Stimulated activated effector memory CD8-positive, alpha-beta T cell treated with anti-CD3 and anti-CD28 coated beads, Interleukin-12 subunit alpha, Interleukin-12 subunit beta, amount 100 ng/mL, for 72 hours (primary cell): ENCODE results near the gene LGALS3BP.

Experiments
- ATAC-seq: fragments of 150-1000 bp; cut with Tn5 transposase; 2 replicates; pipeline ENCODE4 v1.10.0; 2021
- DNase-seq, 2 donors: peaks; one replicate each; pipeline ENCODE4 v3.0.0; 2021 to 2022; ENCODE audit warnings: low spot score in 2 of 2
- H3K27ac Mint-ChIP-seq: one replicate; pipeline ENCODE4 v1.8.0; 2022; ENCODE audit warnings: mild to moderate bottlenecking, mixed read lengths
- H3K36me3 Mint-ChIP-seq: one replicate; pipeline ENCODE4 v1.8.0; 2022; ENCODE audit warnings: mild to moderate bottlenecking, mixed read lengths
- H3K4me1 Mint-ChIP-seq: one replicate; pipeline ENCODE4 v1.8.0; 2022; ENCODE audit warnings: mixed read lengths
- H3K4me3 Mint-ChIP-seq: one replicate; pipeline ENCODE4 v1.8.0; 2022; ENCODE audit warnings: mild to moderate bottlenecking, mixed read lengths
- H3K9me3 Mint-ChIP-seq: one replicate; pipeline ENCODE4 v1.8.0; 2022; ENCODE audit warnings: mixed read lengths

LGALS3BP gene

DNA sequence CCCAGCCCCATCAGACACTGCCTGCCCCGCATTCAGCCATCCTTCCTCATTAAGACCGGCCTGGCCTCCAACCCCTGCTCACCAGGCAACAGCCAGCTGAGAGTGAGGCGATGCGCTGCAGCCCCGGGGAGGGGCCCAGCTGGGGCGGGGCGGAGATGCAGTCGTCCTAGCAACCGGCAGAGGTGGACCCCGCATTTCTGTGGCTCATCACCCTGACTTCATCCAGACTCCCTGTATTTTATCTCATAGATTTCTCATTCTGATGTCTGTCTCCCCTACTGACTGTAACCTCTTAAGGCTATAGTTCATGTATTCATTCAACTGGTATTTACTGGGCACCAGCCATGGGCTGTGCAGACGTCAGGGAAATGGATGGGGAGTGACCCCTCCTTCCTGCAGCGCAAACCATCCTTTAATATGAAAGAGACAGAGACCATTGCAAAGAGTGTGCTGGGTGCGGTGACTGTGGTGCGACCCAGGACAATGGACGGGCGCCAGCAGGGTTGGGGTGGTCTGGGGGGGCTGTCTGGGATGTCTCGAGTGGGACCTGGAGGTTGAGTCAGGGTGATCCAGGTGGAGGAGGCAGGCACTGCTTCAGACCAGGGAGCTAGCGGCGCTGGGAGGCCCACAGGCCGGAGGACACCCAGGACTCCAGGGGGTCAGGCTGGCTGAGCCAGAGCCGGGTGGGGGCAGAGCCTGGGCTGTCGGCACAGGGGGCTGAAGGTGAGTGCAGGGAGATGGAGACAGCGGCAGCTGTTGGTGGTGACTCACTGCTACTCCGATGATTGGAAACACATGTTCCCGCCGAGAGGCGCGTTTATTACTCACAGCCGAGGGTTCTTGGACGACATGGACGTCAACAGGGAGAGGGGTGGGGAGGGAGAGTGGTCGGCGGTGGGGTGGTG lies 44.1 kb downstream of the LGALS3BP start:
- Mint-ChIP-seq H3K36me3 (no peaks in the 10 kb centered on the region), H3K9me3 (no peaks in the 10 kb centered on the region), H3K4me1 (peaks cover 27% of the 10 kb centered on the region), H3K4me3 (no peak overlapping the region), H3K27ac (peak overlapping the region; percentile 70)
- no peak for ATAC-seq
- DNase-seq: no peak

DNA sequence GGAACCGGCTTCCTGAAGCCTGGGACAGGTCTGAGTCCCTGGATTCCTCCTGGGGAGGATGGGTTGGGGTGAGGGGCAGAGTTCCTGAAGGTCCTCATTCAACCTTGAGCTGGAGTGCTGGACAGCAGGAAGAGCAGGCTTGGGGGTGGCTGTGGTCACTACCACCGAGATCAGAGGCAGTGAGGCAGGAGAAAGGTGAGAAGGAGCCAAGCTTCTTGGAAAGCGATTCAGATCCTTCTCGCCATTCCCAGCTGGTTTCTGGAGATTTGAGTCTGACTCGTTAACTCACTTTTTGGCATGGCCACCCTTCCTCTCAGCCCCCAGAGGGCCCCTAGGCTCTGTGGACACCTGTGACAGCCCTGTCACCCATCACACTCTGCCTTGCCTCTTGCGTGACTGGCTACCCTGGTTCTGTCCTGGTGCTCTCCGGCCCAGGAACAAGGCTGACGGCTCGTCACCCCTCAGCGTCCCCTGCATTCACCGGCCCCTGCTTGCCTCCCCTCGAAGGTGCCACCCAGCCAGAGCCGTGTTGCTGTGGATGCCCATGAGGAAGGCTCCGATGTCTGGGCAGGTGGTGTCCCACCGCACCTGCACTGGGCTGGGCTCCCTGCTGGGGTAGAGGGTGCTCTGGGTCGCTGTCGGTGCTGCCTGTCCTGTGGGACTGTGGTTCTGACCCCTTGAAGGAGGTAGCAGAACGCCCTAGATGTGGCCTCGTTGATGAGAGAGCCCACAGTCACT lies 44.9 kb downstream of the LGALS3BP start:
- H3K4me3 Mint-ChIP-seq: peak overlapping the region; percentile 48

DNA sequence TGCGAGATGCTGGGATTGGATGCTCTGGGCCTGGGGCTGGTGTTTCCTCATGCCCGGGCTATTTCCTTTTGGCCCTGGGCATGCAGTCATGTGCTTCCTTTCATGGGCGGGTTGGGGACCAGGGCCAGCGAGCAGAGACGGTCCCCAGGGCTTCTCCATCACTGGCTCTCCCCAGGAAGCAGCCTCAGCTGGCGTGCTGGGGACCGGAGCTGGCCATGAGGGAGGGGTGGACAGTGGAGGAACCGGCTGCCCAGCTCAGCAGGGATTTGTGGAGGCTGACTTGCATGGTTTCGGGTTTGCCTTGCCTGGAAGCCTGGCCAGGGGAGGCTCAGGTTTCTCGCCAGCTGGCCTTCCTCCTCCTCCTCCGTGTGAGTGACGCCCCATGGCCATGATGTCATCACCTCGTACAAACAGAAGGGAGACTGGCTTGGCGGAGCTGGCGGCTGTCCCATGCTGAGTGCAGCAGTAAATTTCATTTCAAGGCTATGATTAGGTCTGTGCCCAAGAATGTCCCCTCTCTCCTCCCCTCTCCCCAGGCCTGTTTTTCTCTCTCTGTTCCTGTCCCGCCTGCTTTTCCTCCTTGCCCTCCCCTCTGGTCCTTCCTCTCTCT lies 45.7 kb downstream of the LGALS3BP start:
- no peaks in the 10 kb centered on the region for H3K36me3 Mint-ChIP-seq
- no peak for DNase-seq
- H3K4me3 Mint-ChIP-seq: peak overlapping the region; percentile 48
- peaks cover 27% of the 10 kb centered on the region for H3K4me1 Mint-ChIP-seq
- no peaks in the 10 kb centered on the region for H3K9me3 Mint-ChIP-seq
- peak overlapping the region; percentile 96 for H3K27ac Mint-ChIP-seq
- ATAC-seq: no peak

More for the DNA sequence above, 44.9 kb downstream of the LGALS3BP start:
- peak overlapping the region; percentile 70 for H3K27ac Mint-ChIP-seq
- ATAC-seq (no peak), DNase-seq (no peak)
- H3K4me1 Mint-ChIP-seq: peaks cover 27% of the 10 kb centered on the region
- no peaks in the 10 kb centered on the region for H3K9me3 Mint-ChIP-seq
- no peaks in the 10 kb centered on the region for H3K36me3 Mint-ChIP-seq

DNA sequence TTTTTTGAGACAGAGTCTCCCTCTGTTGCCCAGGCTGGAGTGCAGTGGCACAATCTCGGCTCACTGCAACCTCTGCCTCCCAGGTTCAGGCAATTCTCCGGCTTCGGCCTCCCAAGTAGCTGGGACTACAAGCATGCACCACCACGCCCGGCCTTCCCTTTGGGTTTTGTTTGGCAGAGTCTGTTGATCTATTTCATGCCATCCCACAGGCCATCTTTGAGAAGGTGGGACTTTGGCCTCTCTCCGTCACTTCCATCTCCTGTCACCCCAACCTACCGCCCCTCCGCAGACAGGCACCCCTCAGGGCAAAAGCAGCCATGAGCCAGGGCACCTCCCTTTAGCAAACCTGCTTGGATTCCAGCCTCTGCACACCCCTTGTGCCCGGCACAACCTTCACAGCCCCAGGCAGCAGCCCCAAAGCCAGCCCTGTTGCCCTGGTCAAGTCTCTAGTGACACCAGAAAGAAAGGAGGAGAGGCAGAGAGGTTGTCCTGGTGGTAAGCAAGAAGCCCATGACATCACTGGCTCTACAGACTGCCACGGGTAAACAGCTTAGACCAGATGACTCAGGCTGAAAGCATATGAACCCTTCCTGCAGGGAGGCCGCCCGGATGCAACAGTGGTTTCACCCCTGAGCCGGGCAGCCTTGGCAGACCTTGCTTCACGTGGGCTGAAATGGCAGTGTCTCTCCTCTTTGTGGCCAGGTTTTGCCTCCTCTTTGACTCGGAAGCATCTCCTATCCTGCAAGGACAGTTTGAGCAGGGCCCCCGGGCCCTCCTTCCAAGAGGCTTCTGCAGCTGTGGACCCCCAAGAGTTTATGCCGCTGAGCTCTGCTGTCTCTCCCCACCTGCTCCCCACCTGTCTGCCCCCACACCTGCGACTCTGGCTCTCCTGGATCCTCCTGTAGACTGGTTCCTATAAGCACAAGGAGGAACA lies 46.4 kb downstream of the LGALS3BP start:
- ATAC-seq (peak; percentile 100), DNase-seq (peak; percentile 50 to 73)
- no peaks in the 10 kb centered on the region for H3K36me3 Mint-ChIP-seq
- H3K27ac Mint-ChIP-seq: peak overlapping the region; percentile 96
- peak overlapping the region; percentile 48 for H3K4me3 Mint-ChIP-seq
- H3K9me3 Mint-ChIP-seq: no peaks in the 10 kb centered on the region
- H3K4me1 Mint-ChIP-seq: peaks cover 27% of the 10 kb centered on the region

DNA sequence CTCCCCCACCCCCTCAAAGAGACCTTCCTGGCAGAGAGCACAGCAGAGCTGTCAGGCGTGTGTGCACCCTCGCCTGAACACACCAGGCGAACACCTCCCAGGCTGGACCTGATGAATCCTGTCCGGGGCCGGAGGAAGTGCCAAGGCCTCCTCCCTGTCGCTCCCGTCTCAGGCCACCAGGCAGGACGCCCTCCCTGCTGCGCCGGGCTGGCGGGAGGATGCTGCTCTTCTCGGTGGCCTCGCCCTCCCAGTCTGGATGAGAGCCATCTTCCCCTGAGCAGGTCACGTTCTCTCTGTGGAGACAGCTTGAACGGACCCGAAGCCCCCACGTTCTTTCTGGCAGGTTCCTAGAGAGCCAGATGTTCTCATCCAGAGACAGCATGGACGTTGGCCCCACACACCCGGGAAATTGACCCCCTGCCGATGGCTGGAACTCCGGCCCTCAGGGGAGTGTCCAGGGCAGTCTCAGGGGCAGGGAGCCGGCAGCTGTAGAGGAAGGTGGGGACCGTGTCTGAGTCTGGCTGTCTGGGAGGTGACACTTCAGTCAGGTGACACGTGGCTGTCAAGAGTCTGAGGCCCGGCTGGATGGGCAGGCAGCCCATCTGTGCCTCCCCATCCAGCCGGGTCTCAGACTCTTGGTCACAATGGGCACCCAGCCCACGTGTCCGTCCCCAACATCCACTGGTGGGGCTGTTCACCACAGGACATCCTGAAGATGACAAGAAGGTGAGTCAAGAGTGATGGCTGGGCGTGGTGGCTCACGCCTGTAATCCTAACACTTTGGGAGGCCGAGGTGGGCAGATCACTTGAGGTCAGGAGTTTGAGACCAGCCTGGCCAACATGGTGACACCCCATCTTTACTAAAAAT lies 49.6 kb downstream of the LGALS3BP start:
- DNase-seq (no peak), ATAC-seq (no peak)
- Mint-ChIP-seq H3K4me3 (no peak overlapping the region), H3K4me1 (peaks cover 23% of the 10 kb centered on the region), H3K9me3 (no peaks in the 10 kb centered on the region), H3K27ac (peak overlapping the region; percentile 37), H3K36me3 (no peaks in the 10 kb centered on the region)

GRCh38 chr17:78925662-78926555 lies 53.8 kb downstream of the LGALS3BP start:
- H3K9me3 Mint-ChIP-seq: no peaks in the 10 kb centered on the region
- DNase-seq: no peak
- H3K36me3 Mint-ChIP-seq: no peaks in the 10 kb centered on the region
- peaks cover 15% of the 10 kb centered on the region for H3K4me1 Mint-ChIP-seq
- no peak overlapping the region for H3K27ac Mint-ChIP-seq
- peak overlapping the region; percentile 13 for H3K4me3 Mint-ChIP-seq
- ATAC-seq: no peak

GRCh38 chr17:78925234-78925633 lies 54.5 kb downstream of the LGALS3BP start, which contains the start of gene TIMP2:
Gene TIMP2, minus strand, starts transcription at chr17:78925387. Its CDS starts 299 bp downstream, at chr17:78925088.
- peaks cover 15% of the 10 kb centered on the region for H3K4me1 Mint-ChIP-seq
- no peak within 1 kb of the TSS for H3K27ac Mint-ChIP-seq
- peak in 1 of 2 donors; percentile 13 for DNase-seq
- peak within 1 kb of the TSS; percentile 60 for H3K4me3 Mint-ChIP-seq
- no peaks in the 10 kb centered on the region for H3K36me3 Mint-ChIP-seq
- H3K9me3 Mint-ChIP-seq: no peaks in the 10 kb centered on the region
- ATAC-seq: peak; percentile 79

DNA sequence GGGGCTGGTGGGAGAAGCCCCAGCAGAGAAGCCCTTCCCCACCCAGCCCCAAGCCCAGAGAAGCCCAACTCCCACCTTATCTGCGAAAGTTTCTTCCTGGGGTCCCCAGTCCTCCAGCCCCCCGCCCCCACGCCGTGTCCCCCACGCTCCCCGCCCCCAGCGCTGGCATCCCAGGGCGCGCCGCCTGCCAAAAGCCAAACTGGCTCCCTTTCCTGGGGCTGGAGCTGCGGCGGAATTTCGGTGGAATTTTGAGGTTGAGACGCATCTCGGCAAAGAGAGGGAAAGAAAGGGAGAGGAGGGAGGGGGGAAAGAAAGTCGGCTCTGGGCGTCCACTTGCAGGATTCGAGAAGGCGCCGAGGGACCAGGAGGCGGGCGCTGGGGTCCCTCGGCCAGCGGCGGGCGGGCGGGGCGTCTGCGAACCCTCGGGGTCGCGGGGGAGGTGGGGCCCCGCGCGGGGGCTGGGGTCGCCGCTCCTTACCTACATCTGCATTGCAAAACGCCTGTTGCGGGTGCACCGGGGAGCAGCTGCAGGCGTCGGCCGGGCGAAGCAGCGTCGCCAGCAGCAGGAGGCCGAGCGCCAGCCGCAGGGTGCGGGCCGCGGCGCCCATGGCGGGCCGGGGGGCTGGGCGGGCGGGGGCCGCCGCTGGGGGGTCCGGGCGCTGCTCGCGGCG lies 55.1 kb downstream of the LGALS3BP start:
- ATAC-seq: peak; percentile 25
- Mint-ChIP-seq H3K4me1 (peaks cover 15% of the 10 kb centered on the region), H3K4me3 (peak overlapping the region; percentile 60), H3K9me3 (no peaks in the 10 kb centered on the region), H3K27ac (no peak overlapping the region), H3K36me3 (no peaks in the 10 kb centered on the region)
- no peak for DNase-seq

DNA sequence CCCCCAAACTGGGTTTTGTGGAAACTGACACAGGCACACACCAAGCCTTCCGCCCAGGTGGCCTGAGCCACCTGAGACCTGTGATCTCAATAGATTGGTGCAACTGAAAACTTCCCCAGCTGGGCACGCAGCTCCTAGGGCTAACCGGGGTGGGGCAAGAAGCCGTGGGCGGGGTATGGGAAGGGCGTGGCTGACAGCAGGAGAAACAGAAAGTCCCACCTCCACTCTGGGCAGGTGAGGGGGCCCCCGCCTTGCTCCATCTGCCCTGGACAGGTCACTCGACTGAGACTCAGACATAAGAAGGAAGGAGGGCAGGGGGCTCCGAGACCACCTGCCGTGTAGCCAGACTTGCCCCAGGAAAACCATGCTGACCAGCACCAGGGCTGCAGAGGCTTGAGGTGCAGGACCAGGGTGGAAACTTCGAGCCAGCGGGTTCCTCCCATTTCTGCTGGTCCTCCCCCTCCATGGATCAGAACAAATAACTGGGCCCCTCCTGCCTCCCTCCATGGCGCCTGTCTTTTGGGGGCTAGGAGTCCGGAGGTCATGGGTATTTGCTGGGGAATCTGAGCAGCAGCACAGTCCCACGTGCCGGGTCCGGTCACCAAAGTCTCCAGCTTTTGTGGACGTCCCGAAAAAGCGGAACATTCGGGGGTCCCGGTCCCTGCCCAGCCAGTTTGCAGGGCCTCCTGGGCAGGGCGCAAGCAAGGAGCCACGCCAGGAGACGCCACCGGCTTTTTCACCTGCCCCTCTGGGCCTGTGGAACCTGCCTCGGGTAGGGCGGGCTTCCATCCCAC lies 55.9 kb downstream of the LGALS3BP start:
- H3K4me1 Mint-ChIP-seq: peaks cover 15% of the 10 kb centered on the region
- DNase-seq: peak; percentile 17 to 66
- H3K4me3 Mint-ChIP-seq: peak overlapping the region; percentile 60
- H3K9me3 Mint-ChIP-seq: no peaks in the 10 kb centered on the region
- no peak overlapping the region for H3K27ac Mint-ChIP-seq
- ATAC-seq: peak; percentile 64
- H3K36me3 Mint-ChIP-seq: no peaks in the 10 kb centered on the region

DNA sequence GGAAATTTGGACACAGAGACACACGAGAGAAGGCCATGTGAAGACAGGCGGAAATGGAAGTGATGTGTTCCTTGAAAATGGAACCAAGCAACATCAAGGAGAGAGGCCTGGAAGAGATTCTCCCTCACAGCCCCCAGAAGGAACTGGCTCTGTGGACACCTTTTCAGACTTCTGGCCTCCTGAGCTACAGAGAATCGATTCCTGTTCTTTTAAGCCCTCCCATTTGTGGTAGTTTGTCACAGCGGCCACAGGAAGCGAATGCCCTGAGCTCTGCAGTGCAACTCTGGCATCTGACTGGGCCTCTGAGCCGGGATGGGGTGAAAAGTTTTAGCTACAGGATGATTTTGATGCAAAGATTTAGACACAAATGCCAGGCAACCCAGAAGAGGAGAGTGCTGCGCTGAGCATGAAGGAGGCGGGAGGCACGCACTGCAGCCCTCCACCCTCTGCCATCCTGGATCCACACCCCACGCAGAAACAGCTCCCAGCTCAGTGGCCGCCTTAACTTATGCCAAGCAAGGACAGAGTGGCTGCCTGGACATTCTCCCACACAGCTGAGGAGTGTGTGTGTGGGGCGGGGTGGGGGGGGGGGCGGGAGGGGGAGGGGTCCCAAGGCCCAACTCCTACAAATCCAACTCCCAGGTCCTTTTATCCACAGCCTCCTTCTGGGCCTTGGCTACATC lies 56.8 kb downstream of the LGALS3BP start:
- Mint-ChIP-seq H3K27ac (no peak overlapping the region), H3K4me3 (peak overlapping the region; percentile 60), H3K36me3 (no peaks in the 10 kb centered on the region), H3K4me1 (peaks cover 15% of the 10 kb centered on the region), H3K9me3 (no peaks in the 10 kb centered on the region)
- ATAC-seq (no peak), DNase-seq (no peak)

DNA sequence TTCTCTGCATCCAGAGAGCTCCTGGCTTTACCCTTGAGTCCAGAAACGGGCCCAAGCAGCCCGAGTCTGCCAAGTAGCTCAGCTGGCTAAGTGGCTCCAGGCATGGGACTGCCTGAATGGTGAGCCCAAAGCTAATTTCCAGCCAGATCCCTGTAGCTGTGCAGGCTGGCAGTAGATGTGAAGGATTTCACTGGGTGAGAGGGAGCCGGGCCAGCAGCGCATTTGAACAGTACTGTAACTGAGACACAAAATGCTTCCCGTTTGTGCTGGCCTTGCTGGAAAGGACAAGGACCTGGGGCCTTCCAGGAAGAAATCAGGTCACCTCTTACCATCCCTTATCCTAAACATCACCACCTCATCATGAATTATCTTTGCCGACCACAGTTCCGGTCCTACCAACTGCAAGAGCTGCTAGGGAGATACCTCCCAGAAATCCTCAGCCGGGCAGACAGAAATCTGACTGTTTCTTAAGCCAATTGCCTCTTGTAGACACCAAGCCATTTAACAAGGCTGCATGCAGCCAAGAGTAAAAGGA lies 58.2 kb downstream of the LGALS3BP start:
- Mint-ChIP-seq H3K4me3 (no peak overlapping the region), H3K9me3 (no peaks in the 10 kb centered on the region), H3K27ac (no peak overlapping the region), H3K36me3 (no peaks in the 10 kb centered on the region), H3K4me1 (peaks cover 15% of the 10 kb centered on the region)
- DNase-seq (no peak), ATAC-seq (no peak)
